Upper lobe of right lung (tissue), 1 donor: ENCODE results near the gene ANKS1A. TPM values are rescaled to one million over a fixed set of nuclear protein-coding genes. Genes with fewer than 3 reads are reported as not detected.

Experiments
- ATAC-seq: fragments of 200-7000 bp; cut with Tn5 transposase; one replicate; pipeline ENCODE4 v1.9.1; 2020; ENCODE audit warnings: mild to moderate bottlenecking, moderate library complexity
- DNase-seq: peaks from one replicate; pipeline ENCODE4 v3.0.0-alpha.2; 2020
- H3K27ac ChIP-seq: fragments of 200-600 bp; one replicate; pipeline ENCODE4 v1.8.0; 2022
- H3K27me3 ChIP-seq: fragments of 200-600 bp; one replicate; pipeline ENCODE4 v1.8.0; 2022; ENCODE audit warnings: mild to moderate bottlenecking
- H3K36me3 ChIP-seq: fragments of 200-600 bp; one replicate; pipeline ENCODE4 v1.8.0; 2022
- H3K4me1 ChIP-seq: fragments of 200-600 bp; one replicate; pipeline ENCODE4 v1.8.0; 2022
- H3K4me3 ChIP-seq: fragments of 200-600 bp; one replicate; pipeline ENCODE4 v1.8.0; 2022; ENCODE audit warnings: mild to moderate bottlenecking
- H3K9me3 ChIP-seq: fragments of 200-600 bp; one replicate; pipeline ENCODE4 v1.8.0; 2022
- CTCF ChIP-seq: fragments of 200-600 bp; IDR thresholded peaks from one replicate; pipeline ENCODE4 v1.8.0; 2022; ENCODE audit warnings: antibody characterized with exemption
- intact Hi-C: fragments of 100-400 bp; cut with DNase I; formaldehyde crosslinking; loops from one replicate; pipeline ENCODE4 v1.11.0; 2022
- total RNA-seq: library from RNA; stranded (reverse); fragmentation: NEBNext Ultra II Directional; extraction: Animal tissue kit (Norgen Biotek cat#: 25700); gene quantifications from one replicate; pipeline ENCODE4 v1.2.1, GENCODE V29; 2021
- donor health status: DM: no; HTN: yes; CAD: no; lungs with severe emphysema.

ANKS1A gene
- total RNA-seq, 1 donor from 2014 or later, result 59.0 TPM

GRCh38 chr6:35014786-35015185 is 125.7 kb downstream of the ANKS1A start:
- H3K27ac ChIP-seq, result no peak overlapping the region
- peaks cover 16% of the 10 kb centered on the region for H3K4me1 ChIP-seq
- TF ChIP-seq CTCF, result no peak
- H3K27me3 ChIP-seq, result no peaks in the 10 kb centered on the region
- H3K4me3 ChIP-seq, result no peak overlapping the region
- no peaks in the 10 kb centered on the region for H3K9me3 ChIP-seq
- DNase-seq, result no peak
- intact Hi-C loops, result no loop called here
- H3K36me3 ChIP-seq, result no peaks in the 10 kb centered on the region
- ATAC-seq, result no peak

- no peaks in the 10 kb centered on the region for H3K9me3 ChIP-seq
- intact Hi-C loops, result no loop called here
- H3K27me3 ChIP-seq, result no peaks in the 10 kb centered on the region
- TF ChIP-seq CTCF, result no peak
- peaks cover 20% of the 10 kb centered on the region for H3K4me1 ChIP-seq
- no peak overlapping the region for H3K4me3 ChIP-seq
- no peak overlapping the region for H3K27ac ChIP-seq
- no peak for ATAC-seq
- no peak for DNase-seq
- H3K36me3 ChIP-seq, result no peaks in the 10 kb centered on the region
These were observed 126.4 kb downstream of the ANKS1A start for GRCh38 chr6:35015476-35015875.

GRCh38 chr6:35015996-35016395 is 126.9 kb downstream of the ANKS1A start:
- ATAC-seq (no peak), DNase-seq (no peak)
- no peak overlapping the region for H3K4me3 ChIP-seq
- no peaks in the 10 kb centered on the region for H3K9me3 ChIP-seq
- H3K36me3 ChIP-seq, result no peaks in the 10 kb centered on the region
- no peak for TF ChIP-seq CTCF
- peak overlapping the region; percentile 83 for H3K27ac ChIP-seq
- no peaks in the 10 kb centered on the region for H3K27me3 ChIP-seq
- intact Hi-C loops, result no loop called here
- peaks cover 26% of the 10 kb centered on the region for H3K4me1 ChIP-seq

- Histone ChIP-seq H3K4me3 (peak overlapping the region; percentile 53), H3K9me3 (no peaks in the 10 kb centered on the region), H3K4me1 (peaks cover 31% of the 10 kb centered on the region), H3K27me3 (no peaks in the 10 kb centered on the region), H3K27ac (peak overlapping the region; percentile 83), H3K36me3 (peaks cover under 1% of the 10 kb centered on the region)
- DNase-seq, result no peak
- intact Hi-C loops, result no loop called here
- no peak for TF ChIP-seq CTCF
- ATAC-seq, result peak; percentile 3
These were observed 127.7 kb downstream of the ANKS1A start for GRCh38 chr6:35016502-35017321.

GRCh38 chr6:35017411-35018181 is 128.5 kb downstream of the ANKS1A start:
- Histone ChIP-seq H3K27ac (peak overlapping the region; percentile 83), H3K9me3 (no peaks in the 10 kb centered on the region), H3K4me1 (peaks cover 37% of the 10 kb centered on the region), H3K27me3 (no peaks in the 10 kb centered on the region), H3K4me3 (peak overlapping the region; percentile 53), H3K36me3 (peaks cover 7% of the 10 kb centered on the region)
- DNase-seq, result peak; percentile 76
- ATAC-seq, result peak; percentile 60
- intact Hi-C loops, result no loop called here
- peak; percentile 14 for TF ChIP-seq CTCF
